ENCODE measurements around the gene TOR3A. TPM values are rescaled to one million over a fixed set of nuclear protein-coding genes. Genes with fewer than 3 reads are reported as not detected.
A peak's percentile ranks its signal among the peaks of the same experiment; 100 is the strongest.
"Not testable (repeated sequence)": the region's sequence is repeated elsewhere in the genome, so short reads cannot be mapped to it uniquely, and the experiment has no call there.

TOR3A gene
- polyA plus RNA-seq, 1 of the 3 experiments (the other 2 are of a cell fraction), result 29.9 TPM

GRCh38 chr1:179135707-179136106 is 53.8 kb downstream of the TOR3A start:
- H3K27me3 ChIP-seq (ENCODE audit: insufficient read depth); H2AFZ ChIP-seq (ENCODE audit: low read depth); H3K27ac ChIP-seq (ENCODE audit: low read depth in 2 of 2, low read length in 1 of 2); DNase-seq; POLR2A ChIA-PET; H3K9me3 ChIP-seq; H3K4me2 ChIP-seq; CTCF ChIA-PET; H3K9me2 ChIP-seq; H3K9ac ChIP-seq; H3K4me3 ChIP-seq (ENCODE audit: low read depth in 2 of 2, low read length in 1 of 2): not testable (repeated sequence)
- 83% methylated on average over 3 of the region's 28 CpGs for WGBS (ENCODE audit: low lambda C conversion rate)
- peaks cover 4 to 16% of the 10 kb centered on the region in 2 experiments; a peak in 3 of 4 replicates for H3K4me1 ChIP-seq (ENCODE audit: control insufficient read depth in 1 of 2, insufficient read depth in 2 of 2, low read depth in 1 of 2, low read length in 1 of 2)
- H3F3A ChIP-seq (replicated peaks; ENCODE audit: insufficient read depth), result peaks cover 23% of the 10 kb centered on the region
- peaks cover 96% of the 10 kb centered on the region for H3K79me2 ChIP-seq (ENCODE audit: insufficient read depth)
- peaks cover 13 to 30% of the 10 kb centered on the region in 2 experiments for H3K36me3 ChIP-seq (replicated peaks in 1 of 2; ENCODE audit: control insufficient read depth in 1 of 2, insufficient read depth in 2 of 2, low read length in 1 of 2)
- peaks cover 39% of the 10 kb centered on the region for H4K20me1 ChIP-seq (ENCODE audit: insufficient read depth)

- Histone ChIP-seq H3K36me3 (replicated peaks in 1 of 2; ENCODE audit: control insufficient read depth in 1 of 2, insufficient read depth in 2 of 2, low read length in 1 of 2) (peaks cover 9 to 19% of the 10 kb centered on the region in 2 experiments), H3F3A (replicated peaks; ENCODE audit: insufficient read depth) (peaks cover 31% of the 10 kb centered on the region), H3K9me2 (no peaks in the 10 kb centered on the region), H4K20me1 (ENCODE audit: insufficient read depth) (peaks cover 43% of the 10 kb centered on the region), H3K4me3 (ENCODE audit: low read depth in 2 of 2, low read length in 1 of 2) (no peak overlapping the region), H3K27me3 (ENCODE audit: insufficient read depth) (no peaks in the 10 kb centered on the region), H2AFZ (ENCODE audit: low read depth) (no peak overlapping the region), H3K4me1 (ENCODE audit: control insufficient read depth in 1 of 2, insufficient read depth in 2 of 2, low read depth in 1 of 2, low read length in 1 of 2) (peaks cover 5 to 22% of the 10 kb centered on the region in 2 experiments; a peak in 3 of 4 replicates), H3K9ac (no peak overlapping the region), H3K9me3 (no peaks in the 10 kb centered on the region), H3K27ac (ENCODE audit: low read depth in 2 of 2, low read length in 1 of 2) (peak overlapping the region; percentile 3 to 13; a peak in 2 of 4 replicates), H3K79me2 (ENCODE audit: insufficient read depth) (peaks cover 98% of the 10 kb centered on the region), H3K4me2 (peak overlapping the region; percentile 46; the same call in 1 of the 2 replicates)
- TF ChIP-seq RAD21 (IDR thresholded peaks at IDR 0.05; ENCODE audit: low read length), result no peak
- TF ChIP-seq GABPA (IDR thresholded peaks at IDR 0.05; ENCODE audit: low read depth), result no peak
- TF ChIP-seq POLR2AphosphoS5 (IDR thresholded peaks at IDR 0.05; ENCODE audit: low read depth, low read length), result no peak
- TF ChIP-seq TAF1 (IDR thresholded peaks at IDR 0.05; ENCODE audit: borderline replicate concordance, low read depth, low read length), result no peak
- TF ChIP-seq PBX3 (IDR thresholded peaks at IDR 0.05), result no peak
- WGBS (ENCODE audit: low lambda C conversion rate), result 73% methylated on average over 3 of the region's 5 CpGs
- POLR2A ChIA-PET, result no interaction called here
- no peak for DNase-seq
- CTCF ChIA-PET, result interaction anchor here (0.8 to 1.6 kb wide), 2 partner anchors 16 kb away, joined by 3 to 5 read pairs; no protein-coding TSS in a partner anchor
These were observed 55.9 kb downstream of the TOR3A start for GRCh38 chr1:179137617-179138255.

- H3K9ac ChIP-seq; H3K9me3 ChIP-seq; H3K27ac ChIP-seq (ENCODE audit: low read depth in 2 of 2, low read length in 1 of 2); H3K27me3 ChIP-seq (ENCODE audit: insufficient read depth); H2AFZ ChIP-seq (ENCODE audit: low read depth); POLR2A ChIA-PET; H3K9me2 ChIP-seq; DNase-seq; H3K4me3 ChIP-seq (ENCODE audit: low read depth in 2 of 2, low read length in 1 of 2): not testable (repeated sequence)
- H3K36me3 ChIP-seq (replicated peaks in 1 of 2; ENCODE audit: control insufficient read depth in 1 of 2, insufficient read depth in 2 of 2, low read length in 1 of 2), result peaks cover 7 to 14% of the 10 kb centered on the region in 2 experiments
- H3F3A ChIP-seq (replicated peaks; ENCODE audit: insufficient read depth), result peaks cover 35% of the 10 kb centered on the region
- WGBS (ENCODE audit: low lambda C conversion rate), result 93% methylated on average over 3 of the region's 21 CpGs
- H4K20me1 ChIP-seq (ENCODE audit: insufficient read depth), result peaks cover 37% of the 10 kb centered on the region
- H3K4me1 ChIP-seq (ENCODE audit: control insufficient read depth in 1 of 2, insufficient read depth in 2 of 2, low read depth in 1 of 2, low read length in 1 of 2), result peaks cover 7 to 24% of the 10 kb centered on the region in 2 experiments; a peak in 3 of 4 replicates
- H3K4me2 ChIP-seq, result 0 out of 2 replicates have a peak overlapping the region, but pooled peaks have one; percentile 46
- CTCF ChIA-PET, result interaction anchor here (0.8 kb wide), 1 partner anchor 17 kb away, joined by 3 read pairs; no protein-coding TSS in a partner anchor
- H3K79me2 ChIP-seq (ENCODE audit: insufficient read depth), result peaks cover 88% of the 10 kb centered on the region
These were observed 56.9 kb downstream of the TOR3A start for GRCh38 chr1:179138755-179139154.
